K562 (cell line): ENCODE data around the gene SRCAP. TPM values are rescaled to one million over a fixed set of nuclear protein-coding genes. Genes with fewer than 3 reads are reported as not detected.
A peak's percentile ranks its signal among the peaks of the same experiment; 100 is the strongest.

Experiments
- FIP1L1 ChIP-seq: fragments of 200-400 bp; formaldehyde crosslinking; IDR thresholded peaks from 2 replicates; pipeline ENCODE4 v1.6.1; 2018; ENCODE audit warnings: mild to moderate bottlenecking, low read depth, low read length; ENCODE audit not compliant: poor library complexity, severe bottlenecking
- IRF9 ChIP-seq: fragments of 450-650 bp; IDR thresholded peaks from 2 replicates; pipeline ENCODE4 v1.6.1; 2016; ENCODE audit warnings: missing biosample characterization, missing genetic modification characterization
- MYNN ChIP-seq, 2 experiments: sonication (generic); formaldehyde crosslinking in 1 of 2; IDR thresholded peaks; 2 replicates each; pipeline versions ENCODE4 v1.5.0 to v1.6.1; 2016 to 2020; ENCODE audit warnings: antibody characterized with exemption in 1 of 2, missing genetic modification reagents in 1 of 2
- RBM22 ChIP-seq: fragments of 200-400 bp; formaldehyde crosslinking; IDR thresholded peaks from 2 replicates; pipeline ENCODE4 v1.6.1; 2018; ENCODE audit warnings: low read length, low read depth; ENCODE audit not compliant: poor library complexity, severe bottlenecking
- ZBTB7A ChIP-seq: IDR thresholded peaks from 2 replicates; pipeline ENCODE4 v1.6.1; 2011; ENCODE audit warnings: low read depth, mild to moderate bottlenecking, low read length, moderate library complexity, borderline replicate concordance; ENCODE audit not compliant: control insufficient read depth
- ZNF395 ChIP-seq: fragments of 200-800 bp; sonication (Bioruptor generic); IDR thresholded peaks from 2 replicates; pipeline ENCODE4 v1.6.1; 2017; ENCODE audit warnings: missing genetic modification characterization, missing compliant biosample characterization
- polyA plus RNA-seq, 8 experiments: library from polyadenylated mRNA; depleted of rRNA in 4 of 8; stranded (reverse) in 5 of 8; unstranded in 3 of 8; fragments of >200 nt; fragmentation: Nextera tagmentation in 2 of 8; fragmentation: Illumina TruSeq in 1 of 8; extraction: Ambion mirVana in 2 of 8; extraction: Trizol in 1 of 8; gene quantifications; 2 replicates each; pipeline versions ENCODE4 v1.2.1 to v1.2.3, GENCODE V29; 2011 to 2014; ENCODE audit warnings: inconsistent platforms in 1 of 8, missing spikeins in 1 of 8
- total RNA-seq, 7 experiments: library from RNA; depleted of rRNA in 6 of 7; stranded (reverse); fragments of >200 nt in 6 of 7; fragmentation: Illumina TruSeq in 2 of 7; extraction: Trizol in 2 of 7; gene quantifications; 2 replicates each; pipeline versions ENCODE4 v1.2.1 to v1.2.3, GENCODE V29; 2011 to 2021; ENCODE audit warnings: low replicate concordance in 1 of 7
- TF ChIP-seq, protein P1 (sequence below): fragments of 450-650 bp; IDR thresholded peaks from 2 replicates; pipeline ENCODE4 v1.7.1; 2018; ENCODE audit warnings: mild to moderate bottlenecking, low read depth; ENCODE audit not compliant: partially characterized antibody
- TF ChIP-seq, protein P2 (sequence below): sonication (generic); formaldehyde crosslinking; IDR thresholded peaks from 2 replicates; pipeline ENCODE4 v1.8.1; 2023; ENCODE audit warnings: mild to moderate bottlenecking, missing genetic modification reagents

The SRCAP gene
- total and polyA plus RNA-seq, 9 of the 15 experiments (the other 6 are each of a cell fraction or from before 2014, with no cell fraction given): 0.21 to 62.6 (median 5.8) TPM

GRCh38 chr16:30651124-30652004, 47.6 kb upstream of the SRCAP start (continued):
- peak; percentile 75; the same call in 1 of the 2 replicates for TF ChIP-seq ZBTB7A
- TF ChIP-seq, protein P1, sequence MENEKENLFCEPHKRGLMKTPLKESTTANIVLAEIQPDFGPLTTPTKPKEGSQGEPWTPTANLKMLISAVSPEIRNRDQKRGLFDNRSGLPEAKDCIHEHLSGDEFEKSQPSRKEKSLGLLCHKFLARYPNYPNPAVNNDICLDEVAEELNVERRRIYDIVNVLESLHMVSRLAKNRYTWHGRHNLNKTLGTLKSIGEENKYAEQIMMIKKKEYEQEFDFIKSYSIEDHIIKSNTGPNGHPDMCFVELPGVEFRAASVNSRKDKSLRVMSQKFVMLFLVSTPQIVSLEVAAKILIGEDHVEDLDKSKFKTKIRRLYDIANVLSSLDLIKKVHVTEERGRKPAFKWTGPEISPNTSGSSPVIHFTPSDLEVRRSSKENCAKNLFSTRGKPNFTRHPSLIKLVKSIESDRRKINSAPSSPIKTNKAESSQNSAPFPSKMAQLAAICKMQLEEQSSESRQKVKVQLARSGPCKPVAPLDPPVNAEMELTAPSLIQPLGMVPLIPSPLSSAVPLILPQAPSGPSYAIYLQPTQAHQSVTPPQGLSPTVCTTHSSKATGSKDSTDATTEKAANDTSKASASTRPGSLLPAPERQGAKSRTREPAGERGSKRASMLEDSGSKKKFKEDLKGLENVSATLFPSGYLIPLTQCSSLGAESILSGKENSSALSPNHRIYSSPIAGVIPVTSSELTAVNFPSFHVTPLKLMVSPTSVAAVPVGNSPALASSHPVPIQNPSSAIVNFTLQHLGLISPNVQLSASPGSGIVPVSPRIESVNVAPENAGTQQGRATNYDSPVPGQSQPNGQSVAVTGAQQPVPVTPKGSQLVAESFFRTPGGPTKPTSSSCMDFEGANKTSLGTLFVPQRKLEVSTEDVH: peak; percentile 39
- no peak for TF ChIP-seq IRF9 (tag)
- peak; percentile 5 for TF ChIP-seq FIP1L1
- peak; percentile 13 for TF ChIP-seq ZNF395 (CRISPR knock-in tag)
- TF ChIP-seq, protein P2, sequence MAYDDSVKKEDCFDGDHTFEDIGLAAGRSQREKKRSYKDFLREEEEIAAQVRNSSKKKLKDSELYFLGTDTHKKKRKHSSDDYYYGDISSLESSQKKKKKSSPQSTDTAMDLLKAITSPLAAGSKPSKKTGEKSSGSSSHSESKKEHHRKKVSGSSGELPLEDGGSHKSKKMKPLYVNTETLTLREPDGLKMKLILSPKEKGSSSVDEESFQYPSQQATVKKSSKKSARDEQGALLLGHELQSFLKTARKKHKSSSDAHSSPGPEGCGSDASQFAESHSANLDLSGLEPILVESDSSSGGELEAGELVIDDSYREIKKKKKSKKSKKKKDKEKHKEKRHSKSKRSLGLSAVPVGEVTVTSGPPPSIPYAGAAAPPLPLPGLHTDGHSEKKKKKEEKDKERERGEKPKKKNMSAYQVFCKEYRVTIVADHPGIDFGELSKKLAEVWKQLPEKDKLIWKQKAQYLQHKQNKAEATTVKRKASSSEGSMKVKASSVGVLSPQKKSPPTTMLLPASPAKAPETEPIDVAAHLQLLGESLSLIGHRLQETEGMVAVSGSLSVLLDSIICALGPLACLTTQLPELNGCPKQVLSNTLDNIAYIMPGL (CRISPR knock-in tag): peak; percentile 62; the same call in 1 of the 2 replicates
- TF ChIP-seq RBM22: no peak
- TF ChIP-seq MYNN (IDR thresholded peaks at IDR 0.05): peak; percentile 42; the same call in 1 of the 2 replicates
- no peak for TF ChIP-seq MYNN (CRISPR knock-in tag; IDR thresholded peaks at IDR 0.05)
